GM18519 (cell line): ENCODE data around the gene IMMP2L.
"Not testable (repeated sequence)": the region's sequence is repeated elsewhere in the genome, so short reads cannot be mapped to it uniquely, and the experiment has no call there.

Experiments
- ATAC-seq: cut with Tn5 transposase; IDR thresholded peaks from one replicate; pipeline ENCODE4 v1.9.1; 2021; ENCODE audit warnings: mild to moderate bottlenecking, moderate library complexity; ENCODE audit not compliant: unreplicated experiment, low FRiP score

IMMP2L gene

DNA sequence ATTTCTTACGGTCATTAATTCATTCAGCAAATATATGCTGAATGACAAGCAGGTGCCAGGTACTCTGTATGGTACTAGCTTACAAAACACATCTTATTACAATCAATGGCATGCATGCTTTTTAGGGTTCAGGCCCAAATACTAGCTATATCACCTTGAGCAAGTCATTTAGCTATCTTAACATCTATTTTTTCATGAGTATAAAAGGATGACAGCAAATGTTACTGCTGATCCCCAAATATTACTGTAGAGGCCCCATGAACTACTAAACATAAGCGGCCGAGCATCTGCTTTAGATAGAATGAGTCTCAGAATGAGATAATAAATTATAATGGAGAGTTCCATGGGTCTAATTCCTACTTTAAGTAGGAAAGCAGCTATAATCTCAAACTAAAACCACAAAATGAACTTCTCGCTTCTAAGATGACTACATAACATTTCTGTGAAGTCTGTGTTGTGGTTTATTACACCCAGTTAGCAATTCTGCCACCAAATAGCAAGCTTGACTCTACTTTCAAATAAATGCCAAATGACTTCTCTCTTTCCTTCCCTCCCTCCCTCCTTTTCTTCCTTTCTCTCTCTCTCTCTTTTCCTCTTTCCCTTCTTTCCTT is 585.1 kb downstream of the IMMP2L start:
- no peak for ATAC-seq

- no peak for ATAC-seq
Measured at GRCh38 chr7:110975486-110975885, 586.8 kb downstream of the IMMP2L start.

DNA sequence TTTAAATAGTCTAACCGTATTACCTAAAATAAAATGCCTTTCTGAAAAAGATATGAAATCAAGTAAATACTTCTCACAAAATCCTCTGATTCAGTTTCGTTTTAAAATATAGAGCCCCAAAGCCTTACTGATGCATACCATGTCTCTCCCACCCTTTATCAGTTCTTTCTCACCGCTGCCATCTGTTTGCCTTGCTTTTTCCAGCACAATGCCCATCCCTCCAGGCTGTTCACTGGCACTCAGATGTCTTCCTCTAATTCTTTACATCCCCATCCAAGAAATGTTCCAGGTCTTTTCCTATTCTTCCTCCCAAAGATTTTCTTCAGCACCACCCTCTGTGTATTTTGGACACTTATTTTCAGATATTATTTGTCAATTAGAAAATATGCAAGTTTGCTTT is 587.9 kb downstream of the IMMP2L start:
- ATAC-seq, result no peak

DNA sequence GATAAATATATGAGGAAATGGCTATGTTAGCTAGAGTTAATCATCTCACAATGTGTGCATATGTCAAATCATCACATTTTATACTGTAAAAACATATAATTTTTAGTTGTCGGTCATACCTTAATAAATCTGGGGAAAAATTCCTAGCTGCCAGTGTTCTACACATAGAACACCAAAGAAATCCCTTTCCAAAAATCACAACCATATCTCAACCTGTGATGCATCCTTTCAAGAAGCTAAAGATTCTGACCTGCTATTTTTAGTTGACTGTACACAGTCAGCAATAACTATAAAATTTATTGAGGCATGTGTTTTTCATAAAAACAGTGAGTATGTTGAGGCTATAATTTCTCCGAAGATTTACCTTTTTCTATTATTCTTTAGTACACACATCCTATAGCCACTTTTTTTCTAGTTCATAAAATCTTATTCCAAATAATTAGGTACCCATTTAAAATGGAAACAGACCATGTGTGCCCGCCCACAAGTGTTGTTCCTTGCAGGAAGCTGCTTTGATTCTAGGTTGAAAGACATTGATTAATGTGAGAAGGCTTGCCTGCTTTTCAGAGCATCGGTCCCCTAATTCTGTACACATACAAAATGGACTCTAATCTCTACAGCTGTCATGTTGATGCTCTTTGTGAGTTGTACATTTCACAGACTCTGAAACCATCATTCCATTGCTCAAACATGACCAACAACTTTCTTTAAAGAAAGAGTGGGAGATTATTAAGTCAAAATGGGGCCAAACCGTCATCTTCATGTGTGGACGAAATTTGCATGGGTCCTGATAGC is 588.9 kb downstream of the IMMP2L start:
- ATAC-seq, result no peak

DNA sequence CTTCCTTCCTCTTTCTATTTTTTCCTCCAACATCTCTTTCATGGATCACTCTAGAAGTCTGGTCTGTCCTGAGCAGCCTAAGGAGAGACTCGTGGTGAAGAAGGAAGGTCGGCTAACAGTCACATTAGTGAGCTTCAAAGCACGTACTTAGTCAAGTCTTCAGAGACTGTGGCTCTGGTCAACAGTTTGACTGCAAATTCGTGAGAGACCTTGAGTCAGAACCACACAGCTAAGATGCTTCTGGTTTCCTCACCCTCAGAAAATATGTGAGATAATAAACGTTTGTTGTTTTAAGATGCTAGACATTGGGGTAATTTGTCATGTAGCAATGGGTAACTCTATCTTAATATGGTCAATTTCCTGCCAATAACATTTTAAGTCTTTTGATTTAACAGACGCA is 597.5 kb downstream of the IMMP2L start:
- ATAC-seq, result no peak

GRCh38 chr7:110962826-110963225 is 599.5 kb downstream of the IMMP2L start:
- ATAC-seq, result no peak

GRCh38 chr7:110962374-110962773 is 599.9 kb downstream of the IMMP2L start:
- no peak for ATAC-seq

DNA sequence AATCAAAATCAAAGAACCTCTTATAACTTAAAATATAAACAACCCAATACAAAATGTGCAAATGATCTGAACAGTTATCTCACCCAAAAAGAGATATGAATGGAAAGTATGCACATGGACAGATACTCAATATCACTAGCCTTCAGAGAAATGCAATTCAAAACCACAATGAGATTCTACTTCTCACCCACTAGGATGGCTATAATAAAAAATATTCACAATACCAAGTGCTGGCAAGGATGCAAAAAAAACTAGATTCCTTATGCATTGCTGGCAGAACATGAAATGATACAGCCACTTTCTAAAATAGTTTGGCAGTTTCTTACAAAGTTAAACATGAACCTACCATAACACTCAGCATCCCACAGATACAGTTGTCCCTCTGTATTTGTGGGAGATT is 601.5 kb downstream of the IMMP2L start:
- ATAC-seq, result no peak

DNA sequence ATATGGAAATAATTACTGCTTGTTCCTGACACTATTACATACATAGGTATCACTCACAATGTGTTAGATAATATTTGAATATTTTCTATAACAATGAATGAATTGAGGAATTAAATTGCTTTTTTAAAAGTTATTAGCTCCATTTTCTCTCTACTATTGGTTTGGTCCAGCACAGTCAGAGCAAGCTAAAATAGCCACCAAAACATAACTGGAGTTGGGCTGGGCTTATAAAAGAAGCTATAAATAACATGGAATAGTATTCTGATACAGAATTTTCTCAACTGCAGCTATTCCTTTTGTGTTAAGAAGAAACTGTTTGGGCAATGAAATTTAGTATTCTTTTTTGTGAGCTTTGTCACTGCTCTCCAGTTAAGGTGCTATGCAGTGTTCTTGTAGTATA is 614.0 kb downstream of the IMMP2L start:
- ATAC-seq, result no peak

DNA sequence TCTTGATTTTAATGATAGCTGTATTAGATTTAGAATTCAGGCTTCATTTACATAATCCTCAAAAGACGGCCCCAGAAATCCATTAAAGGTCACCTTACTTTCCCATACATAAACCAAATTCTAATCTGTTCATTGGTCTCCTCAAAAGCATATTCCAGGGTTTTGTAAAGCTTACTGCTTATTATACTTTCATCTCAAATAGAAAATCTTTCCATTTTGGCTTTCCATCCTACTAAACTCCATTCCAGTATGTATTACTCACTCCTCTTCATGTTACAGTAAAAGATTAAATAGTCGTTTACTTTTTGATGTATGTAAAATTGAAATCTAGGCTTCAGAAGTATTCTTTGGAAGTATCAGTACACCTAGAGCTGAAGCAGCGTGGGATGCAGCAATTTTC is 614.9 kb downstream of the IMMP2L start:
- no peak for ATAC-seq

DNA sequence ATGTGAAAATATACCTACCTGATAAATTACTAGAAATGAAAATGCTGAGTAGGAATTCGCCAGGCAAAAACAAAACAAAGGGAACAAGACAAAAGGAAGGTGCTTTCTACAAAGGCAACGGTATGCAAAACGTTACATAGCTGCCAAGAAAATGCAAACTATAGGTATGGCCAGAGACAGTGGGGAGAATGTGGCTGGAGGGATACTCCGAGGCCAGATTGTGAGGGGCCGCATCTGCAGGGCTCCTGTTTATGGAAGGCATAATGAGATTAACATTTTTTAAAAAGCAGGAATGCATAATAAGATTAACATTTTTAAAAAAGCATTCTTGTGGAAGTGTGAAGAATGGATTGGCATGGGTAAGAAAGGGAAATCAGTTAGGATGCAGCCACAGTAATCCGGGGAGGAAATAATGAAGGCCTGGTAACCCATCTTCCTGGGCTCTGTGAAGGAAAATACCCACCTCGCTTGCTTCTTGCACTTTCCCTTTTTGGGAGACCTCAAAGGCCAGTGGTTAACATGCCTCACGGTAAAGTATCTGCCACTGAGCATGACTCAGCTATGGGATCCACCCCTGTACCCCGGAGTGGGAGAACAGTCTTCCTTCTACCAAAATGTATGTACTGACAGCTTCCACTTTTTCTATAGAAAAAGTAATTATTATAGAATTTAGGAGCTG is 617.2 kb downstream of the IMMP2L start:
- no peak for ATAC-seq

GRCh38 chr7:110944448-110944847 is 617.8 kb downstream of the IMMP2L start:
- no peak for ATAC-seq

DNA sequence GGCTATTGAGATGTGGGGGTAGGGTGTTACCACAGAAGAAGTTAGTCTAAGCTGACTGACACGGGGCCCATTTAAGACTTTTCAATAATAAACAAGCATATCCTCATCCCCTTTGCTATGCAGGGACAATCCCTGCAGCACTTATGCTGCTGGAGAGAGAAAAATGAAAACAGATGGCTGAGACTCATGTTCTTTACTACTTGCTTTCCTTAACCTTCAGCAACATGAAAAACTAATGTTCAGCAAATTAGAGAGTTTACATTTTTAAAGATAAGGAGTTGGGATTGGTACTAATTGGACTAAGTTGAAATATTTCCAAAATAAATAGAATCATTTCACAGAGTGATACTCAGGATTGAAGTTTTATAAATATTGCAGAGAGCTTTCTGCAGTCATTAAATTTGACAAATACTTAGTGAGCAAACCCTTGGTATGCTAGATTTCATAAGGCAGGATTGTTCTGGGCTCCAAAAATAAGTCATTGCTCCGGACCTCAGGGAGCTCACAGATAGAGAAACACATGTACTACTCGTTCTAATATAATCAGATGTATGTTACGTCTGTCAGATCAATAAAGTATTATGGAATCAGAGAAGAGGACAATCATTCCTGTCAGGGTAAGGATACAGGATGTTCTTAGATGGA is 618.5 kb downstream of the IMMP2L start:
- no peak for ATAC-seq

- ATAC-seq, result no peak
Measured at GRCh38 chr7:110941385-110941784, 620.9 kb downstream of the IMMP2L start.

- no peak for ATAC-seq
Measured at GRCh38 chr7:110940756-110941155, 621.5 kb downstream of the IMMP2L start.

GRCh38 chr7:110938165-110938564 is 624.1 kb downstream of the IMMP2L start:
- no peak for ATAC-seq

GRCh38 chr7:110936665-110937064 is 625.6 kb downstream of the IMMP2L start:
- ATAC-seq, result not testable (repeated sequence)

DNA sequence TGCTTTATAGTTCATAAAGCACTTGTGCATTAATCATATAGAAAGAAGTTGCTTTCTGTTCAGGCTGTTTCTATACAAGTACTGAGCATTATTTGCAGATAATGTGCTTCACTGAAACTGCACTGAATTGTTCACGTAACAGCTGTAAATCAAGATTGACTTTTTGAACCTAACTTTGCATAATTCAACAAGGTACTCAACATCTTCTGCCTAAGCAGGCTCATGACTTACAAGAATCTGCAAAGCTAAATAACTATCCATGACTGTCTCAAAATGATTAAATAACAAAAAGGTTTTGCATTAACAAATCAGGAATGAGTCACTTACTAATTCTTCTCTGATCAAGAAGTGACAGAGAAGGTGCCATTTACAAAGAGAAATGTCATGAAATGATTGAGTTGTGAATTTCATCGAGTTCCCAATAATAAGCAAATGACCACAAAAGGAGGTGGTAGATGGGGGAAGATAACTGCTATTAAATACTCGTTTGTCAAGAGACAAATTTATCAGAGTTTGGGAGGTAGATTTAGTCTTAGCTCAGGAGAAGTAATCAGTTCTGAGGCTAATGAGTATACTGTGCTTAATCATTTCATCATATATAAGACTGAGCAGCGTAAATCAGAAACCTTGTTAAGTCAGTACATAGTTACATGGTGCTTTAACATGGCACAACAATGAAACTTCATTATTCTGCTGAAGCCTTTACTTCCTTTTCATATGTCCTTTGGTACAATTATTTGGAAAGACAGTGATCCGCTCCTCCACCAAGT is 632.6 kb downstream of the IMMP2L start:
- ATAC-seq, result no peak

DNA sequence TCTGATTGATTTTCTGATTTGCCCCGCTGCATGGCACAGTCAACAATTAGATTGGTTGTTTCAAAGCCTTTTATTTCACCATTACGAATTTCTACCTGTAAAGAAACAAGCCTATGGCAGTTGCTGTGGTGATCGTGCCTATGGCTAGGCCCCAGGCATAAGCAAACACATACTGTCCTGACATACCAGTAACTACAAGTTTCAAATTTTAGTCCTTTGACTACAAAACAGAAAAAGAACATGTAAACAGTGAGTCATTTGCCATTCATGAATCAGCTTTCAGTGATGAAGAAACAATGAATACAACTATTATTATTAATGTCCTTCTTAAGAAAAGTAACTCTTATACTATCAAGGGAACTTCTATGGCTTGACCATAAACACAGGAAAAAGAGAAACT is 639.4 kb downstream of the IMMP2L start:
- no peak for ATAC-seq

GRCh38 chr7:110921595-110922151 is 640.6 kb downstream of the IMMP2L start:
- no peak for ATAC-seq
